ENCODE data around the gene PDLIM7. TPM values are rescaled to one million over a fixed set of nuclear protein-coding genes. Genes with fewer than 3 reads are reported as not detected.

PDLIM7 gene
- total and polyA plus RNA-seq, 2 experiments from 2014 or later, result 94.7 to 128 TPM

DNA sequence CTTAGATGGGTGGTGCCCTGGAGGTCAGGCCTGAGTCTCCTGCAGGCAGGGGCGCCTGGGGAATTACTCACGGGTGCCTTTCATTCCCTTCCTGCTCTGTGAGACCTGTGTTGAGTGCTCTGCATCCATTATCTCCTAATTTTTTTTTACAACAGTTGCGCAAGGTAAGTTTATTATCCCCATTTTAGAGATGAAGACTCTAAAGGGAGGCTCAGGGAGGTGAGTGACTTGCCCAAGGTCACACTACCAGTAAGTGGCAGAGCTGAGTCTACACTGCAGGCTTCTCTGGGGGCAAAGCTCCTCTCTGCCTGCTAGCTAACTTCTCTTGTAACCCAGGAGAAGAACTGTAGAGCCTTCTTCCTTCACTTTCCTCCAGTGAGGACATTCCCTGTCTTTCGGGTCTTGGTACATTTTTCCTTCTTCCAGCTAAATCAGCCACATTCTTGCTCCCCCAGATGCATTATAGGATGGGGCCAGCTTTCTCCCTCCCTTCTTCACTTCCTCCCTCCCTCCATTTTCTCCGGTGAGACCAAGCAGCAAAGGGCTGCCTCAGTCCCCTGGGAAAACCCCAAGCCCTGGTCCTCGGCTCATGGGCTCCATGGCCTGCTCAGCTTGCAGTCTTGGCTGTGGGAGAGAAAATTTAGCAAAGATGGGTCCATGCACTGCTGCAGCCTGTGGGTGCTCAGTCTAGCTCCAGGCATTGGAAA, 49.0 kb downstream of the PDLIM7 start:
- H3K36me3 ChIP-seq (ENCODE audit: insufficient read depth), result no peaks in the 10 kb centered on the region
- H3K79me2 ChIP-seq (replicated peaks; ENCODE audit: insufficient read depth), result no peaks in the 10 kb centered on the region
- peak overlapping the region; percentile 80; the same call in 1 of the 2 replicates for H3K4me3 ChIP-seq
- H3K27me3 ChIP-seq (ENCODE audit: insufficient read depth), result peaks cover 49% of the 10 kb centered on the region
- ATAC-seq (no peak), DNase-seq (ENCODE audit: low spot score) (no peak)
- H3K4me2 ChIP-seq, result peak overlapping the region; percentile 88
- peaks cover 27% of the 10 kb centered on the region for H3K4me1 ChIP-seq (ENCODE audit: insufficient read depth)
- Mint-ChIP-seq H3K4me3 (peak overlapping the region; percentile 71), H3K27me3 (ENCODE audit: insufficient read depth, low read depth, poor library complexity) (peaks cover 48% of the 10 kb centered on the region), H3K36me3 (ENCODE audit: low read depth) (peaks cover 12% of the 10 kb centered on the region; the same call in 1 of the 3 replicates), H3K9me3 (peaks cover 3% of the 10 kb centered on the region; the same call in 1 of the 3 replicates), H3K4me1 (peaks cover 44% of the 10 kb centered on the region), H3K27ac (no peak overlapping the region)
- no peaks in the 10 kb centered on the region for H3K9me2 ChIP-seq (ENCODE audit: insufficient read depth)
- H3F3A ChIP-seq (replicated peaks; ENCODE audit: low read depth), result peaks cover 35% of the 10 kb centered on the region
- H3K27ac ChIP-seq (ENCODE audit: low read depth), result no peak overlapping the region
- peaks cover 8% of the 10 kb centered on the region; the same call in 1 of the 2 replicates for H4K20me1 ChIP-seq (replicated peaks; ENCODE audit: insufficient read depth)
- TF ChIP-seq NANOG (IDR thresholded peaks at IDR 0.05; ENCODE audit: borderline replicate concordance), result no peak
- TF ChIP-seq, protein P1, sequence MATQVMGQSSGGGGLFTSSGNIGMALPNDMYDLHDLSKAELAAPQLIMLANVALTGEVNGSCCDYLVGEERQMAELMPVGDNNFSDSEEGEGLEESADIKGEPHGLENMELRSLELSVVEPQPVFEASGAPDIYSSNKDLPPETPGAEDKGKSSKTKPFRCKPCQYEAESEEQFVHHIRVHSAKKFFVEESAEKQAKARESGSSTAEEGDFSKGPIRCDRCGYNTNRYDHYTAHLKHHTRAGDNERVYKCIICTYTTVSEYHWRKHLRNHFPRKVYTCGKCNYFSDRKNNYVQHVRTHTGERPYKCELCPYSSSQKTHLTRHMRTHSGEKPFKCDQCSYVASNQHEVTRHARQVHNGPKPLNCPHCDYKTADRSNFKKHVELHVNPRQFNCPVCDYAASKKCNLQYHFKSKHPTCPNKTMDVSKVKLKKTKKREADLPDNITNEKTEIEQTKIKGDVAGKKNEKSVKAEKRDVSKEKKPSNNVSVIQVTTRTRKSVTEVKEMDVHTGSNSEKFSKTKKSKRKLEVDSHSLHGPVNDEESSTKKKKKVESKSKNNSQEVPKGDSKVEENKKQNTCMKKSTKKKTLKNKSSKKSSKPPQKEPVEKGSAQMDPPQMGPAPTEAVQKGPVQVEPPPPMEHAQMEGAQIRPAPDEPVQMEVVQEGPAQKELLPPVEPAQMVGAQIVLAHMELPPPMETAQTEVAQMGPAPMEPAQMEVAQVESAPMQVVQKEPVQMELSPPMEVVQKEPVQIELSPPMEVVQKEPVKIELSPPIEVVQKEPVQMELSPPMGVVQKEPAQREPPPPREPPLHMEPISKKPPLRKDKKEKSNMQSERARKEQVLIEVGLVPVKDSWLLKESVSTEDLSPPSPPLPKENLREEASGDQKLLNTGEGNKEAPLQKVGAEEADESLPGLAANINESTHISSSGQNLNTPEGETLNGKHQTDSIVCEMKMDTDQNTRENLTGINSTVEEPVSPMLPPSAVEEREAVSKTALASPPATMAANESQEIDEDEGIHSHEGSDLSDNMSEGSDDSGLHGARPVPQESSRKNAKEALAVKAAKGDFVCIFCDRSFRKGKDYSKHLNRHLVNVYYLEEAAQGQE (IDR thresholded peaks at IDR 0.05; ENCODE audit: unreplicated experiment), result no peak
- TF ChIP-seq JUNB (IDR thresholded peaks at IDR 0.05; ENCODE audit: unreplicated experiment), result no peak
- TF ChIP-seq STAT1 (IDR thresholded peaks at IDR 0.05; ENCODE audit: unreplicated experiment), result no peak
- TF ChIP-seq POLR2AphosphoS5 (IDR thresholded peaks at IDR 0.05; ENCODE audit: low read depth), result no peak
- TF ChIP-seq EZH2 (IDR thresholded peaks at IDR 0.05; ENCODE audit: low read depth, unreplicated experiment), result no peak
- no peak for TF ChIP-seq ZNF331 (CRISPR knock-in tag; IDR thresholded peaks at IDR 0.05; ENCODE audit: low read depth)
- TF ChIP-seq CREB1 (CRISPR knock-in tag; IDR thresholded peaks at IDR 0.05; ENCODE audit: low read depth), result no peak
- TF ChIP-seq ZNF462 (CRISPR knock-in tag; IDR thresholded peaks at IDR 0.05), result no peak
- no peak for TF ChIP-seq ZNF114 (CRISPR knock-in tag; IDR thresholded peaks at IDR 0.05)
- TF ChIP-seq, protein P2, sequence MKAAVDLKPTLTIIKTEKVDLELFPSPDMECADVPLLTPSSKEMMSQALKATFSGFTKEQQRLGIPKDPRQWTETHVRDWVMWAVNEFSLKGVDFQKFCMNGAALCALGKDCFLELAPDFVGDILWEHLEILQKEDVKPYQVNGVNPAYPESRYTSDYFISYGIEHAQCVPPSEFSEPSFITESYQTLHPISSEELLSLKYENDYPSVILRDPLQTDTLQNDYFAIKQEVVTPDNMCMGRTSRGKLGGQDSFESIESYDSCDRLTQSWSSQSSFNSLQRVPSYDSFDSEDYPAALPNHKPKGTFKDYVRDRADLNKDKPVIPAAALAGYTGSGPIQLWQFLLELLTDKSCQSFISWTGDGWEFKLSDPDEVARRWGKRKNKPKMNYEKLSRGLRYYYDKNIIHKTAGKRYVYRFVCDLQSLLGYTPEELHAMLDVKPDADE (IDR thresholded peaks at IDR 0.05), result no peak
- TF ChIP-seq, protein P3, sequence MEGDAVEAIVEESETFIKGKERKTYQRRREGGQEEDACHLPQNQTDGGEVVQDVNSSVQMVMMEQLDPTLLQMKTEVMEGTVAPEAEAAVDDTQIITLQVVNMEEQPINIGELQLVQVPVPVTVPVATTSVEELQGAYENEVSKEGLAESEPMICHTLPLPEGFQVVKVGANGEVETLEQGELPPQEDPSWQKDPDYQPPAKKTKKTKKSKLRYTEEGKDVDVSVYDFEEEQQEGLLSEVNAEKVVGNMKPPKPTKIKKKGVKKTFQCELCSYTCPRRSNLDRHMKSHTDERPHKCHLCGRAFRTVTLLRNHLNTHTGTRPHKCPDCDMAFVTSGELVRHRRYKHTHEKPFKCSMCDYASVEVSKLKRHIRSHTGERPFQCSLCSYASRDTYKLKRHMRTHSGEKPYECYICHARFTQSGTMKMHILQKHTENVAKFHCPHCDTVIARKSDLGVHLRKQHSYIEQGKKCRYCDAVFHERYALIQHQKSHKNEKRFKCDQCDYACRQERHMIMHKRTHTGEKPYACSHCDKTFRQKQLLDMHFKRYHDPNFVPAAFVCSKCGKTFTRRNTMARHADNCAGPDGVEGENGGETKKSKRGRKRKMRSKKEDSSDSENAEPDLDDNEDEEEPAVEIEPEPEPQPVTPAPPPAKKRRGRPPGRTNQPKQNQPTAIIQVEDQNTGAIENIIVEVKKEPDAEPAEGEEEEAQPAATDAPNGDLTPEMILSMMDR (conservative IDR thresholded peaks at IDR 0.05; ENCODE audit: low read depth in 2 of 2), result no peak
- no peak for TF ChIP-seq EZH2phosphoT487 (IDR thresholded peaks at IDR 0.05; ENCODE audit: unreplicated experiment)
- no peak overlapping the region for H2AFZ ChIP-seq
